SU-DHL-6 (cell line): ENCODE results near the gene ACTA1.

Source experiments
- CTCF ChIP-seq: fragments of 200-600 bp; sonication (generic); IDR thresholded peaks from one replicate; pipeline ENCODE4 v1.5.1; 2017; ENCODE audit warnings: antibody characterized with exemption, mild to moderate bottlenecking, low read length, moderate library complexity; ENCODE audit not compliant: insufficient read depth, poor library complexity, severe bottlenecking
- EZH2phosphoT487 ChIP-seq: fragments of 200-600 bp; sonication (generic), shearing (Covaris generic); conservative IDR thresholded peaks from 2 replicates; pipeline ENCODE4 v1.6.1; 2018; ENCODE audit warnings: mild to moderate bottlenecking, antibody characterized with exemption, low read length, moderate library complexity, mixed read lengths

- no peak for TF ChIP-seq CTCF
- no peak for TF ChIP-seq EZH2phosphoT487
Observed at GRCh38 chr1:229434005-229434640, at the start of gene ACTA1.
